Cortex of kidney (tissue), 1 donor: Measurements from ENCODE around the gene GAP43.

ENCODE experiments used
- DNase-seq: peaks from one replicate; lab custom pipeline; 2025; lab: John Stamatoyannopoulos, UW

The GAP43 gene

GRCh38 chr3:115662356-115662755 is 39.0 kb downstream of the GAP43 start:
- DNase-seq, result no peak

GRCh38 chr3:115663414-115663813 is 40.1 kb downstream of the GAP43 start:
- DNase-seq, result no peak

GRCh38 chr3:115666081-115666480 is 42.8 kb downstream of the GAP43 start:
- DNase-seq, result no peak

- DNase-seq, result no peak
Measured at GRCh38 chr3:115666920-115667737, 43.8 kb downstream of the GAP43 start.

GRCh38 chr3:115667738-115668065 is 44.4 kb downstream of the GAP43 start:
- DNase-seq, result no peak

- no peak for DNase-seq
Measured at GRCh38 chr3:115670911-115671310, 47.6 kb downstream of the GAP43 start.

GRCh38 chr3:115671761-115672455 is 48.6 kb downstream of the GAP43 start:
- DNase-seq, result no peak

GRCh38 chr3:115673881-115674280 is 50.6 kb downstream of the GAP43 start:
- no peak for DNase-seq

- DNase-seq, result no peak
Measured at GRCh38 chr3:115676336-115676735, 53.0 kb downstream of the GAP43 start.

GRCh38 chr3:115680803-115681345 is 57.6 kb downstream of the GAP43 start:
- no peak for DNase-seq

- DNase-seq, result no peak
Measured at GRCh38 chr3:115681736-115682135, 58.4 kb downstream of the GAP43 start.

GRCh38 chr3:115683305-115683704 is 60.0 kb downstream of the GAP43 start:
- DNase-seq, result no peak

- DNase-seq, result no peak
Measured at GRCh38 chr3:115683773-115684172, 60.5 kb downstream of the GAP43 start.

GRCh38 chr3:115685097-115685496 is 61.8 kb downstream of the GAP43 start:
- no peak for DNase-seq

- DNase-seq, result no peak
Measured at GRCh38 chr3:115687721-115688120, 64.4 kb downstream of the GAP43 start.

- no peak for DNase-seq
Measured at GRCh38 chr3:115688418-115688817, 65.1 kb downstream of the GAP43 start.

- DNase-seq, result no peak
Measured at GRCh38 chr3:115689928-115690327, 66.6 kb downstream of the GAP43 start.

GRCh38 chr3:115691964-115692363 is 68.7 kb downstream of the GAP43 start:
- DNase-seq, result no peak

GRCh38 chr3:115692887-115693524 is 69.7 kb downstream of the GAP43 start:
- no peak for DNase-seq

- no peak for DNase-seq
Measured at GRCh38 chr3:115693868-115694267, 70.6 kb downstream of the GAP43 start.

GRCh38 chr3:115695090-115695489 is 71.8 kb downstream of the GAP43 start:
- no peak for DNase-seq

GRCh38 chr3:115697263-115698053 is 74.1 kb downstream of the GAP43 start:
- DNase-seq, result no peak
